ENCODE data around the gene AASDHPPT. TPM values are rescaled to one million over a fixed set of nuclear protein-coding genes. Genes with fewer than 3 reads are reported as not detected.

The AASDHPPT gene
- total RNA-seq, 1 experiment from 2014 or later, result 59.5 TPM

DNA sequence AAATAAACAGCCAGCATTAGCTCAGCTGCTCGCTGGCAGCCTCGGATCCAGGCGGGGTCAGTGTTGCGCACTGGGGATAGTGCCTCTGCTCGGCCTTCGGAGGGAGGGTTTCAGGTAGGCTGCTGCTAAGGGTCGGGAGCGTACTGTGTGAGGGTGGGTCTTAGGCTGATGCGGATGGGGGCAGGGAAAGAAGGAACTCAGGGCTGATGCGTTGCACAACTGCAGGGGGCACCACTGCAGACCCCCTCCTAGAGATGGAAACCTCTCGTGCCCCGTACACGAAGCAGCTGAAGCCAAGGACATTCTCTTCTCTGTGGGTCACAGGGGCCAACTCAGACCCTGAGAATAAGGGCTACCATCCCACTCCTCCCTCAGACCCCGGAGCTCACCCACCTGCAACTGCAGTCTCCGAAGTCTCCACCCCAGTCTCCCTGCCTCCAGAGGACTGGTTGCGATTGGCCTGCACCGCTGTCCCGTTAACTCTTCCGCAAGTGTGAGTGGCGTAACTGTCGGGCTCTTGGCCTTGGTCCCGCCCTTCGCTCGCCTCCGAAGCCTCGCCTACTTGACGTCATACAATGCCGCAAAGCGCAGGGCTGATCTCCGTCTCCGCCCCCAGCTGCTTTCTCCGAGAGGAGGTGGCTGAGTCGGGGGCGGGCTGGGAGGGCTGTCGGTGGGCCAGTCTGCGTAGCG lies 398 bp upstream of the AASDHPPT start, which contains the start of gene KBTBD3:
Gene KBTBD3, minus strand, starts transcription at position 429 of the 690 bp plus-strand sequence. CDS start 18,250 bp downstream, outside the sequence.
- Histone ChIP-seq H3K9ac (ENCODE audit: low read length) (peak within 1 kb of the TSS; percentile 95), H3K4me1 (ENCODE audit: control insufficient read depth in 1 of 2, insufficient read depth in 2 of 2, low read length in 2 of 2) (peaks cover 6 to 11% of the 10 kb centered on the region in 2 experiments; a peak in 2 of 4 replicates), H2AFZ (ENCODE audit: low read depth, low read length, poor library complexity, severe bottlenecking) (peak within 1 kb of the TSS; percentile 49), H4K20me1 (ENCODE audit: insufficient read depth) (peaks cover under 1% of the 10 kb centered on the region; the same call in 1 of the 2 replicates), H3K9me3 (ENCODE audit: control insufficient read depth in 1 of 2, insufficient read depth in 1 of 2, low read depth in 1 of 2, low read length in 2 of 2) (no peaks in the 10 kb centered on the region), H3K79me2 (ENCODE audit: insufficient read depth, low read length) (peaks cover 43% of the 10 kb centered on the region), H3K27ac (ENCODE audit: low read depth, low read length) (peak within 1 kb of the TSS; percentile 86), H3K4me2 (ENCODE audit: low read length) (peak within 1 kb of the TSS; percentile 95), H3K27me3 (ENCODE audit: insufficient read depth, low read length) (no peaks in the 10 kb centered on the region), H3K36me3 (ENCODE audit: control insufficient read depth in 1 of 2, insufficient read depth in 2 of 2, low read length in 2 of 2) (peaks cover 14 to 17% of the 10 kb centered on the region in 2 experiments), H3K9me2 (ENCODE audit: insufficient read depth) (no peaks in the 10 kb centered on the region), H3K4me3 (replicated peaks in 1 of 2; ENCODE audit: low read depth in 1 of 2, low read length in 2 of 2) (peak within 1 kb of the TSS; percentile 80 to 95)
- DNase-seq (ENCODE audit: low read depth, low spot score), result peak; percentile 98
- peak; percentile 95 for ATAC-seq
- ChIA-PET RAD21 (ENCODE audit: low non-redundant PET in 1 of 2, low total read pairs in 2 of 2, uncharacterized antibody in 2 of 2, unreplicated experiment in 2 of 2) (interaction anchor here in 1 of 2 experiments (0.6 kb wide), 1 partner anchor 960 kb away, joined by 3 read pairs; no protein-coding TSS in a partner anchor), CTCF (interaction anchor here (0.6 to 1.4 kb wide), 5 partner anchors 10 to 958 kb away, joined by 3 to 6 read pairs (median 4); no protein-coding TSS in a partner anchor), POLR2A (interaction anchor here (0.6 to 1.0 kb wide), 7 partner anchors 9 to 1722 kb away, joined by 3 to 6 read pairs (median 3); no protein-coding TSS in a partner anchor)
- intact Hi-C loops (cut with micrococcal nuclease), result loop anchor here (2.0 kb wide), 1 partner anchor 54 kb away; the partner anchor contains the start of gene MSANTD4
- no TSS peak for BruUV-seq (replicated peaks)
- TF ChIP-seq ZNF274 (IDR thresholded peaks at IDR 0.05; ENCODE audit: low read depth, low read length) (no peak), RAD21 (IDR thresholded peaks at IDR 0.05; ENCODE audit: low read depth) (no peak), YY1 (IDR thresholded peaks at IDR 0.05; ENCODE audit: extremely low read depth, insufficient replicate concordance, low read depth, low read length) (no peak), POLR2AphosphoS5 (IDR thresholded peaks at IDR 0.05; ENCODE audit: low read depth, low read length) (peak; percentile 65), SIN3A (IDR thresholded peaks at IDR 0.05; ENCODE audit: low read depth) (no peak; the same call in 1 of the 2 replicates), ELF1 (IDR thresholded peaks at IDR 0.05; ENCODE audit: borderline replicate concordance, low read depth) (no peak), JUND (IDR thresholded peaks at IDR 0.05) (no peak), SP1 (IDR thresholded peaks at IDR 0.05; ENCODE audit: low read depth) (peak; percentile 89), CEBPB (IDR thresholded peaks at IDR 0.05; ENCODE audit: low read depth) (peak; percentile 71), TCF7L2 (IDR thresholded peaks at IDR 0.05; ENCODE audit: borderline replicate concordance, extremely low read depth, insufficient read depth, insufficient read length) (no peak), EZH2 (IDR thresholded peaks at IDR 0.05) (no peak), CBX3 (IDR thresholded peaks at IDR 0.05; ENCODE audit: low read depth) (peak; percentile 91), POLR2A (IDR thresholded peaks at IDR 0.05; ENCODE audit: borderline replicate concordance, extremely low read depth, insufficient read depth, insufficient read length) (peak; percentile 21), EZH2phosphoT487 (IDR thresholded peaks at IDR 0.05; ENCODE audit: borderline replicate concordance) (no peak), EGR1 (IDR thresholded peaks at IDR 0.05; ENCODE audit: low read depth) (peak; percentile 55; the same call in 1 of the 2 replicates)
- TF ChIP-seq, protein P1, sequence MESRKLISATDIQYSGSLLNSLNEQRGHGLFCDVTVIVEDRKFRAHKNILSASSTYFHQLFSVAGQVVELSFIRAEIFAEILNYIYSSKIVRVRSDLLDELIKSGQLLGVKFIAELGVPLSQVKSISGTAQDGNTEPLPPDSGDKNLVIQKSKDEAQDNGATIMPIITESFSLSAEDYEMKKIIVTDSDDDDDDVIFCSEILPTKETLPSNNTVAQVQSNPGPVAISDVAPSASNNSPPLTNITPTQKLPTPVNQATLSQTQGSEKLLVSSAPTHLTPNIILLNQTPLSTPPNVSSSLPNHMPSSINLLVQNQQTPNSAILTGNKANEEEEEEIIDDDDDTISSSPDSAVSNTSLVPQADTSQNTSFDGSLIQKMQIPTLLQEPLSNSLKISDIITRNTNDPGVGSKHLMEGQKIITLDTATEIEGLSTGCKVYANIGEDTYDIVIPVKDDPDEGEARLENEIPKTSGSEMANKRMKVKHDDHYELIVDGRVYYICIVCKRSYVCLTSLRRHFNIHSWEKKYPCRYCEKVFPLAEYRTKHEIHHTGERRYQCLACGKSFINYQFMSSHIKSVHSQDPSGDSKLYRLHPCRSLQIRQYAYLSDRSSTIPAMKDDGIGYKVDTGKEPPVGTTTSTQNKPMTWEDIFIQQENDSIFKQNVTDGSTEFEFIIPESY (IDR thresholded peaks at IDR 0.05; ENCODE audit: extremely low read depth, insufficient replicate concordance, low read length), result peak; percentile 28
- TF ChIP-seq, protein P2, sequence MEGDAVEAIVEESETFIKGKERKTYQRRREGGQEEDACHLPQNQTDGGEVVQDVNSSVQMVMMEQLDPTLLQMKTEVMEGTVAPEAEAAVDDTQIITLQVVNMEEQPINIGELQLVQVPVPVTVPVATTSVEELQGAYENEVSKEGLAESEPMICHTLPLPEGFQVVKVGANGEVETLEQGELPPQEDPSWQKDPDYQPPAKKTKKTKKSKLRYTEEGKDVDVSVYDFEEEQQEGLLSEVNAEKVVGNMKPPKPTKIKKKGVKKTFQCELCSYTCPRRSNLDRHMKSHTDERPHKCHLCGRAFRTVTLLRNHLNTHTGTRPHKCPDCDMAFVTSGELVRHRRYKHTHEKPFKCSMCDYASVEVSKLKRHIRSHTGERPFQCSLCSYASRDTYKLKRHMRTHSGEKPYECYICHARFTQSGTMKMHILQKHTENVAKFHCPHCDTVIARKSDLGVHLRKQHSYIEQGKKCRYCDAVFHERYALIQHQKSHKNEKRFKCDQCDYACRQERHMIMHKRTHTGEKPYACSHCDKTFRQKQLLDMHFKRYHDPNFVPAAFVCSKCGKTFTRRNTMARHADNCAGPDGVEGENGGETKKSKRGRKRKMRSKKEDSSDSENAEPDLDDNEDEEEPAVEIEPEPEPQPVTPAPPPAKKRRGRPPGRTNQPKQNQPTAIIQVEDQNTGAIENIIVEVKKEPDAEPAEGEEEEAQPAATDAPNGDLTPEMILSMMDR (IDR thresholded peaks at IDR 0.05 in 2 of 3, conservative IDR thresholded peaks at IDR 0.05 in 1 of 3; ENCODE audit: borderline replicate concordance in 1 of 3, insufficient read depth in 1 of 3, low read depth in 2 of 3, low read length in 2 of 3), result peak; percentile 23 to 54 (median 50); a peak in 5 of 6 replicates
- TF ChIP-seq, protein P3, sequence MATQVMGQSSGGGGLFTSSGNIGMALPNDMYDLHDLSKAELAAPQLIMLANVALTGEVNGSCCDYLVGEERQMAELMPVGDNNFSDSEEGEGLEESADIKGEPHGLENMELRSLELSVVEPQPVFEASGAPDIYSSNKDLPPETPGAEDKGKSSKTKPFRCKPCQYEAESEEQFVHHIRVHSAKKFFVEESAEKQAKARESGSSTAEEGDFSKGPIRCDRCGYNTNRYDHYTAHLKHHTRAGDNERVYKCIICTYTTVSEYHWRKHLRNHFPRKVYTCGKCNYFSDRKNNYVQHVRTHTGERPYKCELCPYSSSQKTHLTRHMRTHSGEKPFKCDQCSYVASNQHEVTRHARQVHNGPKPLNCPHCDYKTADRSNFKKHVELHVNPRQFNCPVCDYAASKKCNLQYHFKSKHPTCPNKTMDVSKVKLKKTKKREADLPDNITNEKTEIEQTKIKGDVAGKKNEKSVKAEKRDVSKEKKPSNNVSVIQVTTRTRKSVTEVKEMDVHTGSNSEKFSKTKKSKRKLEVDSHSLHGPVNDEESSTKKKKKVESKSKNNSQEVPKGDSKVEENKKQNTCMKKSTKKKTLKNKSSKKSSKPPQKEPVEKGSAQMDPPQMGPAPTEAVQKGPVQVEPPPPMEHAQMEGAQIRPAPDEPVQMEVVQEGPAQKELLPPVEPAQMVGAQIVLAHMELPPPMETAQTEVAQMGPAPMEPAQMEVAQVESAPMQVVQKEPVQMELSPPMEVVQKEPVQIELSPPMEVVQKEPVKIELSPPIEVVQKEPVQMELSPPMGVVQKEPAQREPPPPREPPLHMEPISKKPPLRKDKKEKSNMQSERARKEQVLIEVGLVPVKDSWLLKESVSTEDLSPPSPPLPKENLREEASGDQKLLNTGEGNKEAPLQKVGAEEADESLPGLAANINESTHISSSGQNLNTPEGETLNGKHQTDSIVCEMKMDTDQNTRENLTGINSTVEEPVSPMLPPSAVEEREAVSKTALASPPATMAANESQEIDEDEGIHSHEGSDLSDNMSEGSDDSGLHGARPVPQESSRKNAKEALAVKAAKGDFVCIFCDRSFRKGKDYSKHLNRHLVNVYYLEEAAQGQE (IDR thresholded peaks at IDR 0.05; ENCODE audit: low read depth), result no peak
